ENCODE results near the gene BCL6B.

DNA sequence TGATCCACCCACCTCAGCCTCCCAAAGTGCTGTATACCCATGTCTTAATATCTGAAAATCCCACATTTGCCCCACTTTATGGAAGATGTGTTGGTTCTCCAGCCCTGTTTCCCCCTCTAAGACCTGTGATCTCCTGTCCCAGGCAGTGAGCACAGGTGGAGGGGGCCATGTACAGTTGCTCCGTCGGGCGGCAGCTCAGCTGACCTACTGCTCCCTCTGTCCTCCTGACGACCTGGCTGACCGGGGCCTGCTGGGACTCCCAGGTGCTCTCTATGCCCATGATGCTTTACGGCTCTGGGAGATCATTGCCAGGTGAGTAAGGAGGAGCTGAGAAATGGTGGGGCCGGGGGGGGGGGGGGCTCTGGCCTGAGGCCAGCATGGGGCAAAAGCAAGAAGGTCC lies 17.1 kb upstream of the BCL6B start:
- no peak for TF ChIP-seq POLR2A (IDR thresholded peaks at IDR 0.05; ENCODE audit: low read length)
- TF ChIP-seq GATA1 (IDR thresholded peaks at IDR 0.05; ENCODE audit: low read depth, low read length) = no peak

Measured in erythroblast (primary cell).